ENCODE data around the gene NFKBIA.
"Not testable (repeated sequence)": the region's sequence is repeated elsewhere in the genome, so short reads cannot be mapped to it uniquely, and the experiment has no call there.

NFKBIA gene

GRCh38 chr14:35408026-35408425 lies 3.5 kb upstream of the NFKBIA start:
- DNase-seq: no peak

- no peak for DNase-seq
These were observed 2.7 kb upstream of the NFKBIA start for GRCh38 chr14:35407306-35407630.

- no peak for DNase-seq
These were observed 2.2 kb upstream of the NFKBIA start for GRCh38 chr14:35406506-35407305.

- no peak for DNase-seq
These were observed 1.5 kb upstream of the NFKBIA start for GRCh38 chr14:35406090-35406489.

DNA sequence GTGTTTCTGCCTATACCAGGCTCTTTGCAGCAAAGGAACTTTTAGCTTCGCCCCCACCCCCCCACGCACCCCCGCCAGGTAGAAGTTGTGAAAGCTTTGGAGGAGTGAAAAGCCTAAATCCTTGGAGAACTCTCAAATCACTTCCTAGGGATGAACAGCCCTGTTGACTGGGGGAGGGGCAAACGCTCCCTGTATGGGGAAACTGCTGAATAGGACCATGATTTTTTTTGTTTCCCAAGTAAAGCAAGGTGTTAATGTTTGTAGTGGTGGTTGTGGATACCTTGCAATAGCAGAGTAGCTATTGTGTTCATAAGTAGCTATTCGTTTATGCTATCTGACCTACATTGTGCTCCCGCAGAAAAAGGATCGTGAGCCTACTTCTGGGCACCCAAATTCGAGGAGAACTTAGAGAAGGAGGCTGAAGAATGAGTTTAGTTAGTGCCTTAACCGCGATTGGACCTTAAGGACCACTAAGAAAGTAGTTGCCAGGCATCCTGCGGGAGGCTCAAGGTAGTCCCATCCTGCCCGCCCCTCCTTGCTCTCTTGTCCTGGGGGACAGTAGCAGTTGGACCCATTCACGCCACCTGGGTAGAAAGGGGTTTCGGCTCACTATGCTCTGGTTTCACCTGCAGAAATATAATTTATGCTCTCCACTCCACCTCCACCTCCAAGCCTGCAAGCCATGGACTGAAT lies 901 bp upstream of the NFKBIA start:
- DNase-seq: no peak

GRCh38 chr14:35403603-35404448 lies 723 bp downstream of the NFKBIA start:
- DNase-seq: peak; percentile 95

GRCh38 chr14:35403114-35403602 lies 1.4 kb downstream of the NFKBIA start:
- peak; percentile 25 for DNase-seq

GRCh38 chr14:35402323-35403113 lies 2.0 kb downstream of the NFKBIA start:
- peak; percentile 27 for DNase-seq

DNA sequence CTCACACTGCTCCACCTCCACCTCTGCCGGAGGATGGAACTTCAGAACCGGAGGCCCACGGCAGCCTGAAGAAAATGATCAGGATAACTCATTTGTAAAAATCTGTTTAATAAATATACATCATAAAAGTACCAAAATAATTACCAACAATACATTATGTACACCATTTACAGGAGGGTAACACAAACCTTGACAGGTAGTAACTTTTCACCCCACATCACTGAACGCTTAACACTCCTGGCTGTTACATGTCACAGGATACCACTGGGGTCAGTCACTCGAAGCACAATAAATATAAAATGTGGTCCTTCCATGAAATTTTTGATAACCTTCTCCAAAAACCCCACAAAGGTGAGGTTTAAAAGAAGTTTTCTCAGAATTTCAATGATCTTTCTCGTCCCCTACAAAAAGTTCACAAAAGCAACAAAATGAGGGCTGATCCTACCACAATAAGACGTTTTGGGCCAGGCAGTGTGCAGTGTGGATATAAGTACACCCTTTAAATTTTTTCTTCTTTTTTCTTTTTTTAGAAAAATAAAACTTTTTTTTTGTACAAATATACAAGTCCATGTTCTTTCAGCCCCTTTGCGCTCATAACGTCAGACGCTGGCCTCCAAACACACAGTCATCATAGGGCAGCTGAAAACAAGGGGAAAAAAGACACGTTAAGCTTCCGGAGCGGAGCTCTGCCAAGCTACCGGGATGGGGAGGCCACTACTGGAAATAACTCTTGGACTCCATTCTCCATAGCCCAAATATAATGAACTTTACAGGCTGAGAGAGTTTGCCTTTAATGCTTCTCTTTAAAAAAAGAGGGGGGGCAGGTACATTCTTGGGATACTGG lies 2.9 kb downstream of the NFKBIA start:
- no peak for DNase-seq

DNA sequence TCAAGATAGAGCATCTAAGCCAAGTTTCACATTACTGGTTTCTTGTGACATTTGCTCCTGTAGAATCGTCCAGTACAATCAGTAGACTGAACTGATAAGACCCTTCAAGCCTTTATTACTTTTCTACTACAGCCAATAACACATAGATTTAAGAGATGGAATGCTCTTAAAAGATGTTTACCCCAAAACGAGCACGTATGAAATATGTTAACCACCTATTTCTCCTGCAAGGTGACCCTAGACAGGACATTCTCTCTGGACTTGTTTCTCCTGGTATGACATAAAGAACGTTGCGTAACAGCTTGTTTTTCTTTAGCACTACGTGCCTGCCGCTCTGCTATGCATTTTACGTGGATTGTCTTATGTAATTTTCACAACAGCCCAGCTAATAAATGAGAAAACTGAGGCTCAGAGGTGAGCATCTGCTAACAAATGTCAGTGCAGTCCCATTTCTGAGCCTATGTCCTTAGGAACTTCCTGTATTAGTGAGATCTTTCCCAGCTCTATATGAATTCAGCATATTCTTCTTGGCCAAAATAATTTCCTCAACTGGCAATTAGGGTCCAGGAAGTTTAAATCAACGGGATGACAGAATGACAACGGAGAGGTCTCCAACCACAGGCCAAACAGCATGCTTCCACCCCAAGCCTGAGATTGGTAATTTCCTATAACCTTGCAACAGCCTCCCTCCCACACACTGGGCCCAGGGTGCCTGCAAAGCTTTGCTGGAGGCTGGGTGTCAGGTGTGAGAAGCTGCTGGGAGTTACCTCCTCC lies 3.7 kb downstream of the NFKBIA start:
- peak; percentile 32 for DNase-seq

- DNase-seq: no peak
These were observed 5.2 kb downstream of the NFKBIA start for GRCh38 chr14:35399083-35399937.

DNA sequence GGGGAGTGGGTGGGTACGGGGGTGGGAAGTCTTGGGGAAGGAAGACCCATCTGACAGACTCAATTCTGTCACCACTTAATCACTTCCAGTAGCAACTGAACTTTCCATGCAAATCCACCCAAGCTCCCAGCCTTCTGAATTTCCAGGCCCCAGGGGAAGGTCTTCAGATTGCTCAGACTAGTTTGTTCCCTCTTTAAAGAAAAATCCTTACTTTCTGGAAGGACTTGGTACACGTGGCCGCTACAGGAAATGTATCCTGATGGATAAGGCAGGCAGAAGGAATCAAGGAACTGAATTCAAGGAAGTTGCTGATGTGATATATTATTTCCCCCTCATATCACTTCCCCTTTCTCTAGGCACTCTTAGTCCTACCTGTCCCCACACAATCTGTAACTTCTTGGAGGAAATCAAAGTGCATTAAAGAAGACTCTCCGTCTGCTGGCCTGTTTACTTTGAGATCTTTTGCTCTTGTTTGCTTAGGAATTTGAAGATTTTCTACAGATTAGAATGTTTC lies 6.4 kb downstream of the NFKBIA start:
- DNase-seq: no peak

DNA sequence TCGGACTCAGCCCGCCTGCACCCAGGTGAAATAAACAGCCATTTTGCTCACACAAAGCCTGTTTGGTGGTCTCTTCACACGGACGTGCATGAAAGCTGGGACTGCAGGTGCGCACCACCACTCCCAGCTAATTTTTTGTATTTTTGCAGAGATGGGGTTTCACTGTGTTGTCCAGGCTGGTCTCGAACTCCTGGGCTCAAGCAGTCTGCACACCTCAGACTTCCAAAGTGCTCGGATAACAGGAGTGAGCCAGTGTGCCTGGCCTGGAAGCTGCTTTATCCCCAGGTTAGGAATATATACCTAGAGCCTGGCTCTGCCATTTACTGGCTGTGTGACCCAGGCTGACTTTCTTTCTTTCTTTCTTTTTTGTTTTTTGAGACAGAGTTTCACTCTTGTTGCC lies 7.9 kb downstream of the NFKBIA start:
- not testable (repeated sequence) for DNase-seq

DNA sequence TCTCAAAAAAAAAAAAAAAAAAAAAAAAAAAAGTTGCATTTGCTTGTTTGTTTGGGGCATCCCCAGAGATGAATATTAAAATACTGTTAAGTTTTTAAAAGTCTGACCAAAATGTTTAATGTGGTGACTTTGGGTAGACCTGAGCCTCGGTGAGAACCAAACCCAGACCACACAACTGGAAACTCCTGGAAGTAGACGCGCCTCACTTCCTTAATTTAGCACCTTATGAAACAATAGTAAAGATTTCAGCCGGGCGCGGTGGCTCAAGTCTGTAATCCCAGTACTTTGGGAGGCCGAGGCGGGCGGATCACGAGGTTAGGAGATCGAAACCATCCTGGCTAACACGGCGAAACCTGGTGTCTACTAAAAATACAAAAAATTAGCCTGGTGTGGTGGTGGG lies 9.3 kb downstream of the NFKBIA start:
- no peak for DNase-seq

DNA sequence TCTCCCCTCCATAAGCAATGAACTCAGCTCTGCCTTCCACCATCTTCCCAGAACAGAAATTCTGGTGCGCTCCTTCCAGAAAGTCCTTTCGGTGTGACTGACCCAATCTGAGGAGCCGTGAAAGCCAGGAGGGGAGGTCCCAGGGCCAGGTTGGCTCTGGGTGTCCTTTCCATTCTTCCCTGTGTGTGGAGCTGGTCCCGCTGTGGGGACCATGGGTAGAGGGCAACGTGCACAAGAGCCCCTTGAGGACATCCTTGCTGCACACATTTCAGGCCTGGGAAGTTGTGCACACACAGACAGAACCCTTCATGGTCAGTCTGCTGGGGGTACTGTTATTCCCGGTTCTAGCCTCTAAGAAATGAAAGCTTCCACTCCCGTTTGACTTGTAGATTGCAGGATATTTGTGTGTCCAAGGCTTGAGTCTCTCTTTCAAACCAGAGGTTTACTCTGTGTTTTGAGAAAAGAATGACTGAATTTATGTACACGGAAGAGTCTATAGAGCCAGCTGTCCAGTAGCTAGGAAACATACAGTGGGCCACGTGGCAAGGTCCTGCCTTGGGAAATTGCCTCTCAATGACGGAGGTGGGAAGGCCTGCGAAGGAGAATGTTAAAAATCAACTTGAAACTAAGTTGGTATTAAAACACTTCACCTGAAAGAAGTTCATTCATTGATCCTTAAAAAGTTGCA lies 10.1 kb downstream of the NFKBIA start:
- no peak for DNase-seq

DNA sequence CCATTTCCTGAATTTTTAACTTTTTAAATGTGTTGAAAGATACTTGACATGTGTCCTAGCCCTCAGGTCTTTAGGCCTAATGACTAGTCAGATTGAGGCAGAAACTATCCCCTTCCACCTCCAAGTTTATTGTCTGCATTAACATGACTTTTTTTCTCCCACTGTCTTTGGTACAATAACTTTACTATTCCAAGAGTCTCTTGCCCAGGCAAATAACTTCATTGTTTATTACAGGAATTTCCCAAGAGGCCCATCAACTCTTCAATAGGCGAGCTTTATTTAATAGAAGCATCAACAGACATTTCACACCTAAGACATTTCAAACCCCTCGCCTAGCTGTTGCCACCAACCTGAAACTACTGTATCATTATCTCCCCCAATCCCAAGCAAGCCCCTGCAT lies 10.7 kb downstream of the NFKBIA start:
- no peak for DNase-seq

GRCh38 chr14:35392103-35392502 lies 12.4 kb downstream of the NFKBIA start:
- no peak for DNase-seq

DNA sequence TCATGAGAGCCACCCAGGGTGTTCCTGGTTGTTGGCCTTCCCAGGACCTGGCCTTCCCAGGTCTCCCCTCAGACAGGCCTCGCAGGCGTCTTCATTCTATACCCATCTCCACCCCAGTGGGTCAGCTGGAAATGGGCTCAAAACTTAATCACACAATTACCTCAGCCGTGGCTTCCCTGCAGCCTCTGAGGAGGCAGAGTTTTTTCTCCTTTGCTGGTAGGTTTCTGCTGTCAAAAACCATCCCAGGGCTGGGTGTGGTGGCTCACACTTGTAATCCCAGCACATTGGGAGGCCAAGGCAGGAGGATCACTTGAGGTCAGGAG lies 13.2 kb downstream of the NFKBIA start:
- no peak for DNase-seq

Measured in effector CD4-positive, alpha-beta T cell (primary cell).